Measurements from ENCODE around the gene EEFSEC. TPM values are rescaled to one million over a fixed set of nuclear protein-coding genes. Genes with fewer than 3 reads are reported as not detected.
A peak's percentile ranks its signal among the peaks of the same experiment; 100 is the strongest.

Gene EEFSEC
- total RNA-seq, 1 donor from 2014 or later, result 16.2 TPM

DNA sequence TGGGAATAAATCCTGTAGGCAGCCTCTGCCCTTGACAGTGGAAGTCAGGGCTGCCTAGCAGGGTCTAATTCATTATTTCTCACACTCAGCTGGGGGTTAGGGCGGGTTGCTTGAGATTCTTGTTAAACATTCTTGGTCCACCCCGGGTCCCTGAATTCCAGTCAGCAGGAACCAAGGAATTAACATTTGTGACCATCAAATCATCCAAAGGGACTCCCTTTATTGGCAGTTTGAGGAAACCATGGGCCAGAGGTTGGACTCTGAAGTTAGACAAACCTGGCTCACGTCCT lies 122.8 kb downstream of the EEFSEC start:
- Histone ChIP-seq H3K4me1 (peaks cover 0 to 11% of the 10 kb centered on the region in 2 donors), H3K4me3 (no peak overlapping the region), H3K27me3 (no peaks in the 10 kb centered on the region), H3K36me3 (peaks cover 0 to 12% of the 10 kb centered on the region in 2 donors), H3K27ac (no peak overlapping the region), H3K9me3 (no peaks in the 10 kb centered on the region)
- peak in 1 of 2 donors; percentile 41 for DNase-seq (ENCODE audit: low spot score in 2 of 2)
- intact Hi-C loops (cut with DNase I), result no loop called here
- TF ChIP-seq, protein P1, sequence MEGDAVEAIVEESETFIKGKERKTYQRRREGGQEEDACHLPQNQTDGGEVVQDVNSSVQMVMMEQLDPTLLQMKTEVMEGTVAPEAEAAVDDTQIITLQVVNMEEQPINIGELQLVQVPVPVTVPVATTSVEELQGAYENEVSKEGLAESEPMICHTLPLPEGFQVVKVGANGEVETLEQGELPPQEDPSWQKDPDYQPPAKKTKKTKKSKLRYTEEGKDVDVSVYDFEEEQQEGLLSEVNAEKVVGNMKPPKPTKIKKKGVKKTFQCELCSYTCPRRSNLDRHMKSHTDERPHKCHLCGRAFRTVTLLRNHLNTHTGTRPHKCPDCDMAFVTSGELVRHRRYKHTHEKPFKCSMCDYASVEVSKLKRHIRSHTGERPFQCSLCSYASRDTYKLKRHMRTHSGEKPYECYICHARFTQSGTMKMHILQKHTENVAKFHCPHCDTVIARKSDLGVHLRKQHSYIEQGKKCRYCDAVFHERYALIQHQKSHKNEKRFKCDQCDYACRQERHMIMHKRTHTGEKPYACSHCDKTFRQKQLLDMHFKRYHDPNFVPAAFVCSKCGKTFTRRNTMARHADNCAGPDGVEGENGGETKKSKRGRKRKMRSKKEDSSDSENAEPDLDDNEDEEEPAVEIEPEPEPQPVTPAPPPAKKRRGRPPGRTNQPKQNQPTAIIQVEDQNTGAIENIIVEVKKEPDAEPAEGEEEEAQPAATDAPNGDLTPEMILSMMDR (IDR thresholded peaks at IDR 0.05), result no peak

DNA sequence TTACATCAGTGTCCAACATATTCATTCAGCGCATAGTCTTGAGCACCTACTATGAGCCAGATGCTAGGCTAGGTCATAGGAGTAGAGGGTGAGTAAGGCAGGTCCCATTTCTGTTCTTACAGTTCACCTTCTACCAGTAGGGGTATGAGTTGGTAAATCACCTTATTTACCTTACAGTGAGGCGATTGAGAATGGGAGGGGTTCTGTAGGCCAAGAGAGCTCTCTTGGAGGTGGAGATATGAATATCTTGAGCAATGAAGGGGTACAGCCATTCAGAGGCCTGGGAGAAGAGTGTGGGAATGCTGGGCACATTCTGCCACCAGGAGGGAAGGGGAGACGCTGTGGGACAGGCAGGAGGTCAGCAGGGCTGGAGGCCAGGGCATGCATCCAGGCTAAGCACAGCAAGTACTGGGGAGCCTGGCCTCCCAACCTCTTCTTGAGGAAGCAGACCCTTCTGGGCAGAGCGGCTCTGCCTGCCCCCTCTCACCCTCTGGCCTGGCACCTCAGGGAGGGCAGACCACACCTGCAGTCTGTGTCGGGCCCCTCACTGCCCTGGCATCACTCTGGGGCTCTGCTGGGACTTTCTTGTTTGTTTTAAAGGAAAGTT lies 123.4 kb downstream of the EEFSEC start:
- DNase-seq (ENCODE audit: low spot score in 2 of 2), result peak in 1 of 2 donors; percentile 46
- intact Hi-C loops (cut with DNase I), result no loop called here

GRCh38 chr3:128277378-128278069 lies 124.2 kb downstream of the EEFSEC start:
- H3K4me1 ChIP-seq, result peaks cover 0 to 21% of the 10 kb centered on the region in 2 donors
- no peak overlapping the region for H3K27ac ChIP-seq

More for the DNA sequence above, 123.4 kb downstream of the EEFSEC start:
- H3K36me3 ChIP-seq, result peaks cover 0 to 12% of the 10 kb centered on the region in 2 donors
- no peak overlapping the region for H3K4me3 ChIP-seq
- no peaks in the 10 kb centered on the region for H3K27me3 ChIP-seq
- TF ChIP-seq, protein P1 (IDR thresholded peaks at IDR 0.05), result no peak
- H3K27ac ChIP-seq, result no peak overlapping the region
- no peaks in the 10 kb centered on the region for H3K9me3 ChIP-seq
- H3K4me1 ChIP-seq, result peaks cover 0 to 12% of the 10 kb centered on the region in 2 donors

GRCh38 chr3:128278130-128278529 lies 124.8 kb downstream of the EEFSEC start:
- intact Hi-C loops (cut with DNase I), result no loop called here
- H3K4me3 ChIP-seq, result no peak overlapping the region
- H3K27me3 ChIP-seq, result no peaks in the 10 kb centered on the region
- DNase-seq (ENCODE audit: low spot score in 2 of 2), result peak in 1 of 2 donors; percentile 38
- no peaks in the 10 kb centered on the region for H3K9me3 ChIP-seq
- TF ChIP-seq, protein P1 (IDR thresholded peaks at IDR 0.05), result no peak
- peaks cover 0 to 3% of the 10 kb centered on the region in 2 donors for H3K36me3 ChIP-seq
- peaks cover 0 to 21% of the 10 kb centered on the region in 2 donors for H3K4me1 ChIP-seq
- H3K27ac ChIP-seq, result no peak overlapping the region

More at GRCh38 chr3:128277378-128278069, 124.2 kb downstream of the EEFSEC start:
- peak in 1 of 2 donors; percentile 47 for DNase-seq (ENCODE audit: low spot score in 2 of 2)
- TF ChIP-seq, protein P1 (IDR thresholded peaks at IDR 0.05), result no peak
- Histone ChIP-seq H3K27me3 (no peaks in the 10 kb centered on the region), H3K4me3 (no peak overlapping the region), H3K36me3 (peaks cover 0 to 4% of the 10 kb centered on the region in 2 donors), H3K9me3 (no peaks in the 10 kb centered on the region)
- intact Hi-C loops (cut with DNase I), result no loop called here

GRCh38 chr3:128278761-128279600 lies 125.7 kb downstream of the EEFSEC start:
- Histone ChIP-seq H3K4me1 (peaks cover 0 to 21% of the 10 kb centered on the region in 2 donors), H3K9me3 (no peaks in the 10 kb centered on the region), H3K27ac (no peak overlapping the region), H3K27me3 (no peaks in the 10 kb centered on the region), H3K4me3 (peak overlapping the region; percentile 10 to 31), H3K36me3 (no peaks in the 10 kb centered on the region)
- DNase-seq (ENCODE audit: low spot score in 2 of 2), result peak in 1 of 2 donors; percentile 66
- TF ChIP-seq, protein P1 (IDR thresholded peaks at IDR 0.05), result no peak
- intact Hi-C loops (cut with DNase I), result no loop called here
